ENCODE measurements around the gene NXNL1.

Gene NXNL1

DNA sequence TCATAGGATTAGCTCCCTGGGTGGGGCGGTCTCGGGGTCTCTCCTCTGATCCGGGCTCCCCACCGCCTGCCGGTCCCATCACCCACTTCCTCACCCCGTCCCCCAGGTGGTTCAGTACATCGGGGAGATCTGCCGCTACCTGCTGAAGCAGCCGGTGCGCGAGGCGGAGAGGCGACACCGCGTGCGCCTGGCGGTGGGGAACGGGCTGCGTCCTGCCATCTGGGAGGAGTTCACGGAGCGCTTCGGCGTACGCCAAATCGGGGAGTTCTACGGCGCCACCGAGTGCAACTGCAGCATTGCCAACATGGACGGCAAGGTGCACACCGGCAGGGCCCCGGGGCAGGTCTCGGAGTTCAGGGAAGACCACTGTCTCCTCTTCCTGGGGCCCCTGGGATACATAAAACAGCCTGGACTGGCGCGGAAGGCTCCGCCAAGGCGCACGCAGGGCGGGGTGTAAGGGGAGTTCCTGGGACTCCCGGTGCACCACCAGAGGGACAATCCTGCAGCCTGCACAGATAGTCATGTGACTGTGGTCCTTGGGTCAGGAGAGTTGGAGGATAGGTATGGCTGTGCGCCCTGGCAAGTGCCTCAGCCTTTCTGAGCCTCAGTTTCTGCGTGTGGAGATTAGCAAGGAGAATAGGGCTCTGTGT lies 36.5 kb upstream of the NXNL1 start:
- H3K36me3 ChIP-seq (ENCODE audit: control insufficient read depth in 1 of 2, insufficient read depth in 2 of 2, low read length in 2 of 2) = peaks cover 0 to 17% of the 10 kb centered on the region in 2 donors
- no peaks in the 10 kb centered on the region for H3K27me3 ChIP-seq (ENCODE audit: low read depth, low read length)
- no peaks in the 10 kb centered on the region for H3K9me3 ChIP-seq (ENCODE audit: control insufficient read depth in 1 of 2, low read length in 2 of 2)
- H3K27ac ChIP-seq (ENCODE audit: low read length) = no peak overlapping the region
- H3K4me1 ChIP-seq (ENCODE audit: control insufficient read depth in 1 of 2, insufficient read depth in 2 of 2, low read length in 2 of 2) = peaks cover 0 to 10% of the 10 kb centered on the region in 2 donors
- H3K4me3 ChIP-seq (ENCODE audit: low read depth in 1 of 2, low read length in 2 of 2) = no peak overlapping the region

DNA sequence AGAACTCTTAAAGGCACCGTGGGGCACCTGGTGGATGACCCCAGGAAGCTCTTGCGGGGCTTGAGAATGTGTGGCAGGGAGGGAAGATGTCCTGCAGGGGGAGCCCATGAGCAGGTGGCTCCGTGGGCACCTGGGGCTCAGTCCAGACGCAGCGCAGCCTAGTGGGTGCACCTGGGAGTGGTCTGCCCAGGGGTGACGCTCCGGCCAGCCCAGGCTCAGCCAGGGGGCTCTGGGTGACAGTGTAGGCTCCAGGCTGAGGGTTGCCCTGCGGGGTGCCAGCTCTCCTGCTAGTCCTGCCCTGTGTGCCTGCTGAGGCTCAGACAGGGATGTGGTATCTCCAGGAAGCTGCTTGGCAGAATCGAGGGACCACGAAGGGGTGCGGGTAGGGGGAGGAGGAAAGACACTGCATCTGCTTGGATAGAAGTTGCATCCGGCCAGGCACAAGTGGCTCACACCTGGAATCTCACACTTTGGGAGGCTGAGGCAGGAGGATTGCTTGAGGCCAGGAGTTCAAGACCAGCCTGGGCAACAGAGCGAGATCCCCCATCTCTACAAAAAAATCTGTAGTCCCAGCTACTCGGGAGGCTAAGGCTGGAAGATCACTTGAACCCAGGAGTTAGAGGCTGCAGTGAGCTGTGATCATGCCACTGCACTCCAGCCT lies 35.7 kb upstream of the NXNL1 start:
- Histone ChIP-seq H3K9me3 (ENCODE audit: control insufficient read depth in 1 of 2, low read length in 2 of 2) (no peaks in the 10 kb centered on the region), H3K4me3 (ENCODE audit: low read depth in 1 of 2, low read length in 2 of 2) (no peak overlapping the region), H3K27ac (ENCODE audit: low read length) (no peak overlapping the region), H3K27me3 (ENCODE audit: low read depth, low read length) (no peaks in the 10 kb centered on the region), H3K36me3 (ENCODE audit: control insufficient read depth in 1 of 2, insufficient read depth in 2 of 2, low read length in 2 of 2) (peaks cover 0 to 17% of the 10 kb centered on the region in 2 donors), H3K4me1 (ENCODE audit: control insufficient read depth in 1 of 2, insufficient read depth in 2 of 2, low read length in 2 of 2) (peaks cover 0 to 10% of the 10 kb centered on the region in 2 donors)

DNA sequence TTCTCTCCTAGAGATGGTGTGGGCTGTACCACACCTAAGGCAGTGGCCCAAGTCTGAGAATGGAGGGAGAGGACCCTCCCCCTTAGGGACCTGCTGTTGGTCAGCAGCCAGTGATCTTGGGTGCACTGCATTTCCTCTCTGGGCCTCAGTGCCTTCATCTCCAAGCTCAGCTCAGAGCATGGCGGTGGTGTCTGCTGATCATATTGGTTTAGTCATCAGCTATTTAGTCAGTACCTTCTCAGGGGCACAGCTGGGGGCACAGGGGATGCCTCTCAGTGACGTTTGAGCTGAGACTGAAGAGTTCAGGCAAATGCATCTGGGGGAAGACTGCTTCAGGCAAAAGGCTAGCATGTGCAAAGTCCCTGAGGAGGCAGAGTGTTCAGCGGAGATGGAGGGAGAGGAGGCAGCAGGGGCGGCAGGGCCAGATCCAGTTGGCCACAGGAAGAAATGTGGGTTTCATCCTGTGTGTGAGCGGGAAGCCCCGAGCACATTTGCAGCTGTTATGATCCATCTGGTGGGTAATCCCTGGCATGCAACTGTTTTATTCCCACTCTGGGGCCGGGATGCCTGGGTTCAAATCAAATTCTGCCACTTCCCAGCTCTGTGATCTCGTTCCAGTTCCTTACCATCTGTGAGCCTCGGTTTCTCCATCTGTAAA lies 35.0 kb upstream of the NXNL1 start:
- no peak overlapping the region for H3K27ac ChIP-seq (ENCODE audit: low read length)
- H3K4me1 ChIP-seq (ENCODE audit: control insufficient read depth in 1 of 2, insufficient read depth in 2 of 2, low read length in 2 of 2) = peaks cover 0 to 10% of the 10 kb centered on the region in 2 donors

GRCh38 chr19:17491287-17491686 lies 30.6 kb upstream of the NXNL1 start:
- no peaks in the 10 kb centered on the region for H3K9me3 ChIP-seq (ENCODE audit: control insufficient read depth in 1 of 2, low read length in 2 of 2)
- no peak overlapping the region for H3K4me3 ChIP-seq (ENCODE audit: low read depth in 1 of 2, low read length in 2 of 2)
- H3K4me1 ChIP-seq (ENCODE audit: control insufficient read depth in 1 of 2, insufficient read depth in 2 of 2, low read length in 2 of 2) = peaks cover 4 to 7% of the 10 kb centered on the region in 2 donors
- no peak overlapping the region for H3K27ac ChIP-seq (ENCODE audit: low read length)
- H3K27me3 ChIP-seq (ENCODE audit: low read depth, low read length) = no peaks in the 10 kb centered on the region
- peaks cover 0 to 4% of the 10 kb centered on the region in 2 donors for H3K36me3 ChIP-seq (ENCODE audit: control insufficient read depth in 1 of 2, insufficient read depth in 2 of 2, low read length in 2 of 2)

More for the DNA sequence above, 35.0 kb upstream of the NXNL1 start:
- Histone ChIP-seq H3K9me3 (ENCODE audit: control insufficient read depth in 1 of 2, low read length in 2 of 2) (no peaks in the 10 kb centered on the region), H3K36me3 (ENCODE audit: control insufficient read depth in 1 of 2, insufficient read depth in 2 of 2, low read length in 2 of 2) (peaks cover 0 to 11% of the 10 kb centered on the region in 2 donors), H3K4me3 (ENCODE audit: low read depth in 1 of 2, low read length in 2 of 2) (no peak overlapping the region), H3K27me3 (ENCODE audit: low read depth, low read length) (no peaks in the 10 kb centered on the region)

DNA sequence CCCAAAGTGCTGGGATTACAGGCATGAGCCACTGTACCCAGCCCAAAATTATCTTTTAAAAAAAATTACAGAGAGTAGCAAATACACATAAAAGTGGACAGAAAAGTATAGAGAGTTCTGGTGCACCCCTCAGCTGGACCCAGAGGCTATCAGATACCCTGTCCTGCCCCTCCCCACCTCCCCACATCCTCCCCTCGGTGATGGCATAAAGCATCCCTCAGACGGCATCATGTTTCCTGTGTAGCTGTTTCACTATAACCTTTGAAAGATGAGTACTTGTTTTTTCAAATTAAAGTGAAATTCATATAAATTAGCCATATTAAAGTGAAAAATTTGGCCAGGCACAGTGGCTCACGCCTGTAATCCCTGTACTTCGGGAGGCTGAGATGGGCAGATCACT lies 29.7 kb upstream of the NXNL1 start:
- Histone ChIP-seq H3K4me3 (ENCODE audit: low read depth in 1 of 2, low read length in 2 of 2) (no peak overlapping the region), H3K4me1 (ENCODE audit: control insufficient read depth in 1 of 2, insufficient read depth in 2 of 2, low read length in 2 of 2) (peaks cover 0 to 7% of the 10 kb centered on the region in 2 donors), H3K9me3 (ENCODE audit: control insufficient read depth in 1 of 2, low read length in 2 of 2) (no peaks in the 10 kb centered on the region), H3K36me3 (ENCODE audit: control insufficient read depth in 1 of 2, insufficient read depth in 2 of 2, low read length in 2 of 2) (peaks cover 0 to 4% of the 10 kb centered on the region in 2 donors), H3K27ac (ENCODE audit: low read length) (no peak overlapping the region), H3K27me3 (ENCODE audit: low read depth, low read length) (no peaks in the 10 kb centered on the region)

DNA sequence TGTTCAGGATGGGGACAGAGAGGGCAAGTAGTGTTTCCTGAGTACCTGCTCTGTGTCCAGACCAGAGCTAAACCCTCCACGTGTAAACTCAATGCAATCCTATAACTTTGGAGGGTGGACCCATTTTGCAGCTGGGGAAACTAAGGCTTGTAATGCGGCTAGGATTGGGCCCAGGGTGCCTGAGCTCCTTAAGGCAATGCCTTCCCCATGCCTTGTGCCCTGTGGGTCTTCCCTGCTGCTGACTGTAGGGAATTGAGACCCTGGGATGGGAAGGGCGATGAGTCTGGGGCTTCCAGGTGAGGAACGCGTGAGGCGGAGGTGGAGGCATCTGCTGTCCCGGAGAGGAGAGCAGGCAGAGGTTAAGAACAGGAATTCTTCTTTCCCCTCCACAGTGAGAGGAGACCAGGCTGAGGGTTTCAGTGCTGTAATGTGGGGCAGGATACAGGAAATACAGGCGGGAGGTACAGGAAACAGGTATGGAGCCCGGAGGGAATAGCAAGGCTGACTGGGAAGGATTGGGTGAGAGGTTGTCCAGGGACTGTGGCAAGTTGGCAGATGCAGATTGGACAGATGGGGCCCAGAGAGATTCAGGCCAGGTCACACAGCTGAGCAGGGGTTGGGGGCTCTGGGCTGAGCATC lies 28.8 kb upstream of the NXNL1 start:
- Histone ChIP-seq H3K27ac (ENCODE audit: low read length) (no peak overlapping the region), H3K4me1 (ENCODE audit: control insufficient read depth in 1 of 2, insufficient read depth in 2 of 2, low read length in 2 of 2) (peaks cover 0 to 7% of the 10 kb centered on the region in 2 donors), H3K4me3 (ENCODE audit: low read depth in 1 of 2, low read length in 2 of 2) (no peak overlapping the region), H3K9me3 (ENCODE audit: control insufficient read depth in 1 of 2, low read length in 2 of 2) (no peaks in the 10 kb centered on the region), H3K27me3 (ENCODE audit: low read depth, low read length) (no peaks in the 10 kb centered on the region), H3K36me3 (ENCODE audit: control insufficient read depth in 1 of 2, insufficient read depth in 2 of 2, low read length in 2 of 2) (peaks cover 0 to 4% of the 10 kb centered on the region in 2 donors)

DNA sequence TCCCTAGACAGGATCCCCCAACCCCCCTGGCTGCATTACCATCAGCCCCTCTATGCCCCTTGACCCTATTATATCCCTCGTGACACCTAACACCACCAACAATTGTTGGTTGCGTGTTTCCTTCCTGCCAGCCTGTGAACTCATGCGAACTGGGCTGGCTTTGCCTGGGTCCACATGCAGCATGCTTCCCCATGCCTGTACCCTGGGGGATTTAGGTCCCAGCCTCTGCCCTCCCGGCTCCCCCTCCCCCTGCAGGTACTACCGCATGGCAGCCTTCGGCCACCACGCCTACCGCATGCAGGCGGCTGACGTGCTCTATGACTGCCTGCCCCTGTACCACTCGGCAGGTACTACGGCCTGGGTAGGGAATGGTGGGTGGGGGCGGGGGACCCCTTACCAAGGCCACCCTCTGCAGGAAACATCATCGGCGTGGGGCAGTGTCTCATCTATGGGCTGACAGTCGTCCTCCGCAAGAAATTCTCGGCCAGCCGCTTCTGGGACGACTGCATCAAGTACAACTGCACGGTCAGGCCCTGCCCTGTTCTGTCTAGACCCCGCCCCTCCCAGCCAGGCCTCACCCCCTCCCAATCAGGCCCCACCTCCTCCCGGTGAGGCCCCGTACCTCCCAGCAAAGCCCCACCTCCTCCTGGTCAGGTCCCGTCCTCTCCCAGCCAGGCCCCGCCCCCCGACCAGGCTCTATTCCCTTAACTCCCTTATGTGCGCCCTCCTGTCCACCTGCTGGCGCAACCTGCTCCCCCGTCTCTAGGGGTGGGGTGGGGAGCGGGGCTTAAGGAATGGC lies 28.1 kb upstream of the NXNL1 start:
- peak overlapping the region in 1 of 2 donors; percentile 42 for H3K4me3 ChIP-seq (ENCODE audit: low read depth in 1 of 2, low read length in 2 of 2)
- H3K27ac ChIP-seq (ENCODE audit: low read length) = no peak overlapping the region
- H3K27me3 ChIP-seq (ENCODE audit: low read depth, low read length) = no peaks in the 10 kb centered on the region
- no peaks in the 10 kb centered on the region for H3K9me3 ChIP-seq (ENCODE audit: control insufficient read depth in 1 of 2, low read length in 2 of 2)
- H3K4me1 ChIP-seq (ENCODE audit: control insufficient read depth in 1 of 2, insufficient read depth in 2 of 2, low read length in 2 of 2) = peaks cover 0 to 7% of the 10 kb centered on the region in 2 donors
- peaks cover 0 to 4% of the 10 kb centered on the region in 2 donors for H3K36me3 ChIP-seq (ENCODE audit: control insufficient read depth in 1 of 2, insufficient read depth in 2 of 2, low read length in 2 of 2)

DNA sequence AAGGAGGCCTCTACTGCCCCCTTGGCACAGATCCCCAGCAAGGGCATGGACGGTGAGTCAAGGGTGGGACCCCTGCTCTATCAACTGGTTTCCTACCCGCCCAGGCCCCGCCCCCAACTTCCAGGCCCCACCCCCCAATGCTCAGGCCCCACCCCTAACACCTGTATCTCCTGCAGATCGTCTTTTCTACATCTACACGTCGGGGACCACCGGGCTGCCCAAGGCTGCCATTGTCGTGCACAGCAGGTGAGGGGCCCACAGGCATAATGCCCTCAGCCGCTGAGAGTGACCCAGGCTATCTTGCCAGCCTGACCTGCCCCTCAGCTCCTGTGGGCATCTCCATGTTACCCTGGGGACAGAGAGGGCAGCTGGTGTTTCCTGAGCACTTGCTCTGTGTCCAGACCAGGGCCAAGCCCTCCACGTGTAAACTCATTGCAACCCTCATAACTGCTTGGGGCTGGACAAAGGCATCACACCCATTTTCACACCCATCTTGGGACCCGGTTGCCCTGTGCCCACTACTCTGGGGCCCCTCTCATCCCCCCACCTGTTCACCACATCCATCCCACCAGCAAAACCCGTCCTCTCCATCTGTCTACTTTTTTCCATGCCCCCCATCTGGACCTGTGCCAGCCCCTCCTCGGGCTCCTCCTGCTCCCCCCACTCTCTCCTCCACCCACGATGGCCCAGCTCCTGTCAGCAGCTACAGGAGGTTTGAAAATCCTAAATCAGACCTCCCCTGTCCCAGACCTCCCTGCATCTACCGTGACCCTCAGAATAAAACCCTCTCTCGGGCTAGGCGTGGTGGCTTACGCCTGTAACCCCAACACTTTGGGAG lies 26.8 kb upstream of the NXNL1 start:
- Histone ChIP-seq H3K4me3 (ENCODE audit: low read depth in 1 of 2, low read length in 2 of 2) (no peak overlapping the region), H3K27me3 (ENCODE audit: low read depth, low read length) (no peaks in the 10 kb centered on the region), H3K27ac (ENCODE audit: low read length) (no peak overlapping the region), H3K36me3 (ENCODE audit: control insufficient read depth in 1 of 2, insufficient read depth in 2 of 2, low read length in 2 of 2) (peaks cover 0 to 4% of the 10 kb centered on the region in 2 donors), H3K9me3 (ENCODE audit: control insufficient read depth in 1 of 2, low read length in 2 of 2) (no peaks in the 10 kb centered on the region), H3K4me1 (ENCODE audit: control insufficient read depth in 1 of 2, insufficient read depth in 2 of 2, low read length in 2 of 2) (peaks cover 0 to 7% of the 10 kb centered on the region in 2 donors)

GRCh38 chr19:17486545-17487240 lies 26.0 kb upstream of the NXNL1 start:
- peaks cover 0 to 4% of the 10 kb centered on the region in 2 donors for H3K36me3 ChIP-seq (ENCODE audit: control insufficient read depth in 1 of 2, insufficient read depth in 2 of 2, low read length in 2 of 2)
- no peaks in the 10 kb centered on the region for H3K27me3 ChIP-seq (ENCODE audit: low read depth, low read length)
- H3K4me1 ChIP-seq (ENCODE audit: control insufficient read depth in 1 of 2, insufficient read depth in 2 of 2, low read length in 2 of 2) = peaks cover 0 to 7% of the 10 kb centered on the region in 2 donors

More at GRCh38 chr19:17486545-17487240, 26.0 kb upstream of the NXNL1 start:
- Histone ChIP-seq H3K27ac (ENCODE audit: low read length) (no peak overlapping the region), H3K4me3 (ENCODE audit: low read depth in 1 of 2, low read length in 2 of 2) (no peak overlapping the region), H3K9me3 (ENCODE audit: control insufficient read depth in 1 of 2, low read length in 2 of 2) (no peaks in the 10 kb centered on the region)

Measured in muscle layer of duodenum (tissue), 2 donors.